ENCODE results near the gene SPOCK3. TPM values are rescaled to one million over a fixed set of nuclear protein-coding genes. Genes with fewer than 3 reads are reported as not detected.

SPOCK3 gene
- total and polyA plus RNA-seq, 10 of the 15 experiments (the other 5 are each of a cell fraction or from before 2014, with no cell fraction given): 0.06 to 0.39 (median 0.09) TPM; not detected in 5

DNA sequence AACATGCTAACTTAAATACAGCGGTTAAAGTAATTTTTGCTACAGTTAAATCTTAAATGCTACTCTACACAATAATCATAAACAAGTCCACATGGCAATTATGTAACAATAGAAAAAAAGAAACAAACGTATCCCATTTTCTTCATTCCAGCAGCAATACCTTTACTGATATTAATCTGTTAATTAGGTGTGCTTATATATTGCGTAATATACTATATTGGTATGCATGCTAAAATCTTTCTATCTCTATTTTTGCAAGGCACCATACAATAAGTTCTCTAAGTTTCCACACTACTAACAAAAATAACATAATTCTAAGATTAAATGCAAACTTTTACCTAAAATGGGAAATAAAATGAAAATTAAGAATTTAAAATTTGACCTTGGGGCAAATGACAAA, 500.6 kb downstream of the SPOCK3 start:
- no peak overlapping the region for H2AFZ ChIP-seq (ENCODE audit: control insufficient read depth, low read depth, low read length)
- ChIA-PET SMC1A (ENCODE audit: uncharacterized antibody, unreplicated experiment) (no interaction called here), RAD21 (ENCODE audit: unreplicated experiment) (no interaction called here), POLR2A (no interaction called here), CTCF (no interaction called here)
- H3K36me3 ChIP-seq (ENCODE audit: control insufficient read depth in 2 of 2, insufficient read depth in 2 of 2, low read length in 1 of 2): no peaks in the 10 kb centered on the region
- no peaks in the 10 kb centered on the region for H3K4me1 ChIP-seq (ENCODE audit: control insufficient read depth, insufficient read depth, low read length)
- H3K9ac ChIP-seq (ENCODE audit: control insufficient read depth, insufficient read depth, low read length): no peak overlapping the region
- H3K79me2 ChIP-seq (ENCODE audit: control insufficient read depth, insufficient read depth, low read length): no peaks in the 10 kb centered on the region
- no peaks in the 10 kb centered on the region for H4K20me1 ChIP-seq (ENCODE audit: control insufficient read depth, insufficient read depth)
- no peak overlapping the region for H3K4me3 ChIP-seq
- BruUV-seq (replicated peaks): no TSS peak
- no peak overlapping the region for H3K4me2 ChIP-seq (ENCODE audit: control insufficient read depth, insufficient read depth)
- WGBS (ENCODE audit: insufficient coverage, insufficient replicate concordance, low lambda C conversion rate, missing lambda C conversion rate): 66% methylated on average over 3 of the region's 3 CpGs
- ATAC-seq (no peak), FAIRE-seq (no peak), DNase-seq (ENCODE audit: low read depth, low spot score) (no peak)
- H3K9me3 ChIP-seq (replicated peaks; ENCODE audit: control insufficient read depth, insufficient read depth, low read length): no peaks in the 10 kb centered on the region; the same call in 2 of the 3 replicates
- in situ Hi-C loops (cut with MboI): no loop called here
- TF ChIP-seq, protein P1, sequence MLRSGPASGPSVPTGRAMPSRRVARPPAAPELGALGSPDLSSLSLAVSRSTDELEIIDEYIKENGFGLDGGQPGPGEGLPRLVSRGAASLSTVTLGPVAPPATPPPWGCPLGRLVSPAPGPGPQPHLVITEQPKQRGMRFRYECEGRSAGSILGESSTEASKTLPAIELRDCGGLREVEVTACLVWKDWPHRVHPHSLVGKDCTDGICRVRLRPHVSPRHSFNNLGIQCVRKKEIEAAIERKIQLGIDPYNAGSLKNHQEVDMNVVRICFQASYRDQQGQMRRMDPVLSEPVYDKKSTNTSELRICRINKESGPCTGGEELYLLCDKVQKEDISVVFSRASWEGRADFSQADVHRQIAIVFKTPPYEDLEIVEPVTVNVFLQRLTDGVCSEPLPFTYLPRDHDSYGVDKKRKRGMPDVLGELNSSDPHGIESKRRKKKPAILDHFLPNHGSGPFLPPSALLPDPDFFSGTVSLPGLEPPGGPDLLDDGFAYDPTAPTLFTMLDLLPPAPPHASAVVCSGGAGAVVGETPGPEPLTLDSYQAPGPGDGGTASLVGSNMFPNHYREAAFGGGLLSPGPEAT (IDR thresholded peaks at IDR 0.05; ENCODE audit: low read depth): no peak
- peak in 1 of 2 experiments; percentile 11; a peak in 1 of 4 replicates for TF ChIP-seq CEBPB (IDR thresholded peaks at IDR 0.05; ENCODE audit: borderline replicate concordance in 1 of 2, low read depth in 2 of 2, low read length in 2 of 2)
- intact Hi-C loops (cut with micrococcal nuclease; ENCODE audit: unreplicated experiment): no loop called here
- H3K27me3 ChIP-seq (replicated peaks in 1 of 2; ENCODE audit: control insufficient read depth in 2 of 2, insufficient read depth in 2 of 2, low read length in 1 of 2): no peaks in the 10 kb centered on the region
- H3K27ac ChIP-seq (ENCODE audit: control insufficient read depth, insufficient read depth): no peak overlapping the region

DNA sequence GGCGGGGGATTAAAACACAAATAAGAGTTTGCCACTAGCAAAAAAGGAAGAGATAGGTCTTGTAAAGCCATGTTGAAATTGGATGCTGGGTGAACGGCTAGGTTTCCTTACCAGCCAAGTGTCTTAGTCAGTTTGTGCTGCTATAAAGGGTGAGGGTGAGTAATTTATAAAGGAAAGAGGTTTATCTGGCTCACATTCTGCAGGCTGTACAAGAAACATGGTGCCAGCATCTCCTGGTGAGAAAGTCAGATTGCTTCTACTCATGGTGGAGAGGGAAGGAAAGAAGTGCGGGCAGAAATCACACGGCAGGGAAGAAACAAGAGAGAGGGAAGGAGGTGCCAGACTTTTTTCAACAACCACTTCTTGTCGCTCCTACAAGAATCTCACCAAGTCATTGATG, 507.5 kb downstream of the SPOCK3 start:
- 71% methylated on average over 5 of the region's 5 CpGs for WGBS (ENCODE audit: insufficient coverage, insufficient replicate concordance, low lambda C conversion rate, missing lambda C conversion rate)
- DNase-seq (ENCODE audit: low read depth, low spot score) (no peak), FAIRE-seq (no peak), ATAC-seq (no peak)
- ChIA-PET RAD21 (ENCODE audit: unreplicated experiment) (no interaction called here), CTCF (no interaction called here), SMC1A (ENCODE audit: uncharacterized antibody, unreplicated experiment) (no interaction called here), POLR2A (no interaction called here)
- in situ Hi-C loops (cut with MboI) (no loop called here), intact Hi-C loops (cut with micrococcal nuclease; ENCODE audit: unreplicated experiment) (no loop called here)
- Histone ChIP-seq H3K4me3 (no peak overlapping the region), H3K27me3 (replicated peaks in 1 of 2; ENCODE audit: control insufficient read depth in 2 of 2, insufficient read depth in 2 of 2, low read length in 1 of 2) (no peaks in the 10 kb centered on the region), H2AFZ (ENCODE audit: control insufficient read depth, low read depth, low read length) (no peak overlapping the region), H4K20me1 (ENCODE audit: control insufficient read depth, insufficient read depth) (no peaks in the 10 kb centered on the region), H3K4me2 (ENCODE audit: control insufficient read depth, insufficient read depth) (no peak overlapping the region), H3K9ac (ENCODE audit: control insufficient read depth, insufficient read depth, low read length) (no peak overlapping the region), H3K79me2 (ENCODE audit: control insufficient read depth, insufficient read depth, low read length) (no peaks in the 10 kb centered on the region), H3K4me1 (ENCODE audit: control insufficient read depth, insufficient read depth, low read length) (no peaks in the 10 kb centered on the region), H3K9me3 (replicated peaks; ENCODE audit: control insufficient read depth, insufficient read depth, low read length) (no peaks in the 10 kb centered on the region), H3K36me3 (ENCODE audit: control insufficient read depth in 2 of 2, insufficient read depth in 2 of 2, low read length in 1 of 2) (no peaks in the 10 kb centered on the region), H3K27ac (ENCODE audit: control insufficient read depth, insufficient read depth) (no peak overlapping the region)
- no TSS peak for BruUV-seq (replicated peaks)
- TF ChIP-seq PAX8 (IDR thresholded peaks at IDR 0.05) (no peak), NFYB (IDR thresholded peaks at IDR 0.05; ENCODE audit: insufficient read depth, low read depth, low read length) (no peak), YY1 (IDR thresholded peaks at IDR 0.05; ENCODE audit: low read depth, low read length) (no peak), ZNF24 (IDR thresholded peaks at IDR 0.05) (no peak)
- TF ChIP-seq, protein P2, sequence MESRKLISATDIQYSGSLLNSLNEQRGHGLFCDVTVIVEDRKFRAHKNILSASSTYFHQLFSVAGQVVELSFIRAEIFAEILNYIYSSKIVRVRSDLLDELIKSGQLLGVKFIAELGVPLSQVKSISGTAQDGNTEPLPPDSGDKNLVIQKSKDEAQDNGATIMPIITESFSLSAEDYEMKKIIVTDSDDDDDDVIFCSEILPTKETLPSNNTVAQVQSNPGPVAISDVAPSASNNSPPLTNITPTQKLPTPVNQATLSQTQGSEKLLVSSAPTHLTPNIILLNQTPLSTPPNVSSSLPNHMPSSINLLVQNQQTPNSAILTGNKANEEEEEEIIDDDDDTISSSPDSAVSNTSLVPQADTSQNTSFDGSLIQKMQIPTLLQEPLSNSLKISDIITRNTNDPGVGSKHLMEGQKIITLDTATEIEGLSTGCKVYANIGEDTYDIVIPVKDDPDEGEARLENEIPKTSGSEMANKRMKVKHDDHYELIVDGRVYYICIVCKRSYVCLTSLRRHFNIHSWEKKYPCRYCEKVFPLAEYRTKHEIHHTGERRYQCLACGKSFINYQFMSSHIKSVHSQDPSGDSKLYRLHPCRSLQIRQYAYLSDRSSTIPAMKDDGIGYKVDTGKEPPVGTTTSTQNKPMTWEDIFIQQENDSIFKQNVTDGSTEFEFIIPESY (IDR thresholded peaks at IDR 0.05): no peak
- TF ChIP-seq, protein P3, sequence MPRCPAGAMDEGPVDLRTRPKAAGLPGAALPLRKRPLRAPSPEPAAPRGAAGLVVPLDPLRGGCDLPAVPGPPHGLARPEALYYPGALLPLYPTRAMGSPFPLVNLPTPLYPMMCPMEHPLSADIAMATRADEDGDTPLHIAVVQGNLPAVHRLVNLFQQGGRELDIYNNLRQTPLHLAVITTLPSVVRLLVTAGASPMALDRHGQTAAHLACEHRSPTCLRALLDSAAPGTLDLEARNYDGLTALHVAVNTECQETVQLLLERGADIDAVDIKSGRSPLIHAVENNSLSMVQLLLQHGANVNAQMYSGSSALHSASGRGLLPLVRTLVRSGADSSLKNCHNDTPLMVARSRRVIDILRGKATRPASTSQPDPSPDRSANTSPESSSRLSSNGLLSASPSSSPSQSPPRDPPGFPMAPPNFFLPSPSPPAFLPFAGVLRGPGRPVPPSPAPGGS (IDR thresholded peaks at IDR 0.05; ENCODE audit: borderline replicate concordance, insufficient read depth, low read depth, low read length, poor library complexity, severe bottlenecking): no peak
- TF ChIP-seq, protein P4, sequence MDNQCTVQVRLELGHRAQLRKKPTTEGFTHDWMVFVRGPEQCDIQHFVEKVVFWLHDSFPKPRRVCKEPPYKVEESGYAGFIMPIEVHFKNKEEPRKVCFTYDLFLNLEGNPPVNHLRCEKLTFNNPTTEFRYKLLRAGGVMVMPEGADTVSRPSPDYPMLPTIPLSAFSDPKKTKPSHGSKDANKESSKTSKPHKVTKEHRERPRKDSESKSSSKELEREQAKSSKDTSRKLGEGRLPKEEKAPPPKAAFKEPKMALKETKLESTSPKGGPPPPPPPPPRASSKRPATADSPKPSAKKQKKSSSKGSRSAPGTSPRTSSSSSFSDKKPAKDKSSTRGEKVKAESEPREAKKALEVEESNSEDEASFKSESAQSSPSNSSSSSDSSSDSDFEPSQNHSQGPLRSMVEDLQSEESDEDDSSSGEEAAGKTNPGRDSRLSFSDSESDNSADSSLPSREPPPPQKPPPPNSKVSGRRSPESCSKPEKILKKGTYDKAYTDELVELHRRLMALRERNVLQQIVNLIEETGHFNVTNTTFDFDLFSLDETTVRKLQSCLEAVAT (IDR thresholded peaks at IDR 0.05): no peak
- TF ChIP-seq, protein P5, sequence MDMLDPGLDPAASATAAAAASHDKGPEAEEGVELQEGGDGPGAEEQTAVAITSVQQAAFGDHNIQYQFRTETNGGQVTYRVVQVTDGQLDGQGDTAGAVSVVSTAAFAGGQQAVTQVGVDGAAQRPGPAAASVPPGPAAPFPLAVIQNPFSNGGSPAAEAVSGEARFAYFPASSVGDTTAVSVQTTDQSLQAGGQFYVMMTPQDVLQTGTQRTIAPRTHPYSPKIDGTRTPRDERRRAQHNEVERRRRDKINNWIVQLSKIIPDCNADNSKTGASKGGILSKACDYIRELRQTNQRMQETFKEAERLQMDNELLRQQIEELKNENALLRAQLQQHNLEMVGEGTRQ (IDR thresholded peaks at IDR 0.05; ENCODE audit: borderline replicate concordance, low read depth, low read length): no peak

Data from GM12878 (cell line).